BE2C (cell line): ENCODE measurements around the gene INPP4B.

Experiments
- DNase-seq: peaks from one replicate; pipeline ENCODE4 v3.0.0-alpha.2; 2020
- H3K27me3 ChIP-seq: fragments of 250-450 bp; sonication (Bioruptor Pico); 2 replicates; pipeline ENCODE4 v1.5.1; 2020; ENCODE audit warnings: mild to moderate bottlenecking
- H3K36me3 ChIP-seq: fragments of 250-450 bp; sonication (Bioruptor Pico); 2 replicates; pipeline ENCODE4 v1.5.1; 2020; ENCODE audit warnings: mild to moderate bottlenecking
- H3K4me1 ChIP-seq: fragments of 250-450 bp; sonication (Bioruptor Pico); 2 replicates; pipeline ENCODE4 v1.5.1; 2020
- H3K4me3 ChIP-seq: 2 replicates; pipeline ENCODE4 v1.5.1; 2011; ENCODE audit warnings: low read depth, low read length
- H3K9me3 ChIP-seq: fragments of 250-450 bp; sonication (Bioruptor Pico); 2 replicates; pipeline ENCODE4 v1.5.1; 2020
- TF ChIP-seq, protein P1 (sequence below): IDR thresholded peaks from 2 replicates; pipeline ENCODE4 v1.5.1; 2012; ENCODE audit warnings: mild to moderate bottlenecking, low read depth, low read length

INPP4B gene

DNA sequence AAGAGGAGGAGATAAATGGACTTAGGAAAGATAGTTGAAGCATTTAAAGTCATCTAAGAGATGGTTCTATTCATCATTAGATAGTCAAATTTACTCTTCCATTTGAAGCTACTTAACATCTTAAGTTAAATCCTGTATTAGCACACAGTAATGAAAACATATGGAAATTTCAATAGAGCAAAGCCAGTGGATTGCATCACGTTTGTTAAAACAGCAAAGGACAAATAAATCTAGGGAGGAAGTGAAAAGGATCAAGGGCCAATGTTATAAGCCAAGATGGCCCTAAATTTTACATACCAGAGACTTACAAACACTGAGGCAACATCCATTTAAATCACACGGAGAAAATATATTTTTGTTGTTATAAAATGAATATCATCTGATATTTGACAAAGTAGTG is 602.8 kb downstream of the INPP4B start:
- Histone ChIP-seq H3K9me3 (no peaks in the 10 kb centered on the region), H3K4me1 (no peaks in the 10 kb centered on the region), H3K27me3 (no peaks in the 10 kb centered on the region), H3K36me3 (no peaks in the 10 kb centered on the region), H3K4me3 (no peak overlapping the region)
- DNase-seq: no peak
- TF ChIP-seq, protein P1, sequence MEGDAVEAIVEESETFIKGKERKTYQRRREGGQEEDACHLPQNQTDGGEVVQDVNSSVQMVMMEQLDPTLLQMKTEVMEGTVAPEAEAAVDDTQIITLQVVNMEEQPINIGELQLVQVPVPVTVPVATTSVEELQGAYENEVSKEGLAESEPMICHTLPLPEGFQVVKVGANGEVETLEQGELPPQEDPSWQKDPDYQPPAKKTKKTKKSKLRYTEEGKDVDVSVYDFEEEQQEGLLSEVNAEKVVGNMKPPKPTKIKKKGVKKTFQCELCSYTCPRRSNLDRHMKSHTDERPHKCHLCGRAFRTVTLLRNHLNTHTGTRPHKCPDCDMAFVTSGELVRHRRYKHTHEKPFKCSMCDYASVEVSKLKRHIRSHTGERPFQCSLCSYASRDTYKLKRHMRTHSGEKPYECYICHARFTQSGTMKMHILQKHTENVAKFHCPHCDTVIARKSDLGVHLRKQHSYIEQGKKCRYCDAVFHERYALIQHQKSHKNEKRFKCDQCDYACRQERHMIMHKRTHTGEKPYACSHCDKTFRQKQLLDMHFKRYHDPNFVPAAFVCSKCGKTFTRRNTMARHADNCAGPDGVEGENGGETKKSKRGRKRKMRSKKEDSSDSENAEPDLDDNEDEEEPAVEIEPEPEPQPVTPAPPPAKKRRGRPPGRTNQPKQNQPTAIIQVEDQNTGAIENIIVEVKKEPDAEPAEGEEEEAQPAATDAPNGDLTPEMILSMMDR: no peak

DNA sequence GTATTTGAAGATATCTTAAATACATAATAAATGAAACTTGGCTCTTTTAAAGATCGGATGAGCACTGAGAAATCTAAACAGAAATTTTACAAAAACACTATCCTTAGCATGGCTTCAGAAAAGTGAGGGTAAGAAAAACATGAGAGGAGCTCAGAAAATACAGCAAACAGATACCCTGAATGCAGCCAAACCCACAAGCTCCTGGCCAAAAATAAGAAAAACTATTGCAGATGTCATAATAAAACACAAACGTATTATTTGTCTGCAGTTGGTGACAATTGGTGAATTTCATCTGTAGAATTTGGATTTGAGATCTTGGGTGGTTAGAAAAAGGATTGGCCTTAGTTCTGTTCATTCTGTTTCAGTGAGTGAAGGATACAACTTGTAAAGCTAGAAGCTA is 603.9 kb downstream of the INPP4B start:
- TF ChIP-seq, protein P1: no peak
- H3K36me3 ChIP-seq: no peaks in the 10 kb centered on the region
- no peaks in the 10 kb centered on the region for H3K27me3 ChIP-seq
- no peak overlapping the region for H3K4me3 ChIP-seq
- H3K4me1 ChIP-seq: no peaks in the 10 kb centered on the region
- no peak for DNase-seq
- no peaks in the 10 kb centered on the region for H3K9me3 ChIP-seq

DNA sequence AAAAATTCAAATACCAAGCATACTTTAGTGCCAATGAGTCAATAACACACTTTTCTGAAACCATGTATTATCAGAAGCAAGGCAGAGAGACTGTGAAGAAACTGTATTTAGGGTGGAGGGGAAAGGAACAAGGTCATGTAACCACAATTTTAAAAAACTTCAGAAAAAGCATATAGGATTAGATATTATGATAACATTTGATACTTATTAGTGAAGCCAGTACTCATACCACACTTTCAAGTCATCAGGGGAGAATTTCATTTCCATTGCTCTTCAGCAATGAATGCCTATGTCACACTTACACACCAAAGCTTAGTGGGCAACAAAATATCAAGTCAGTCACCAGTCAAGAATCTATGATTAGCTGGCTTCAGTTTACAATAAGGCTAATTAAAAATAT is 607.5 kb downstream of the INPP4B start:
- Histone ChIP-seq H3K27me3 (no peaks in the 10 kb centered on the region), H3K4me1 (peaks cover 3% of the 10 kb centered on the region), H3K9me3 (no peaks in the 10 kb centered on the region), H3K36me3 (no peaks in the 10 kb centered on the region), H3K4me3 (no peak overlapping the region)
- TF ChIP-seq, protein P1: no peak
- DNase-seq: no peak

DNA sequence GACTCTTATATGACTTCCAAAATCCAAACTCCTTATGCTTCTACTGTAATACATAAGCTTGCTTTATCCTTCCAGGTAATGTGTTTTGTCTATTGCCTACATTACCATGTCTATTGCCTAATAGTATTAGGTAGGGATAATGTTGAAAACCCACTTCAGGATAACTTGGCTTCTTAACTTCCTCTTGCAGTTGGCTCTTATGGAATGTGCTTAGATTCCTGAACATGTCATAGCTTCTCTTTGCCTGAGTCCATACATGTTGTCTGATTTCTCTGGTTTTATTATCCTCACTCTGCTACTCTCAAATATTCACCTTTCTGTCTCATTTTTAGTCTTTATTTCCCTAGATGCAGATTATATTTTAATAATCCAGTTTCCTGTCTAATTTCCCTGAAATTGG is 609.8 kb downstream of the INPP4B start:
- no peaks in the 10 kb centered on the region for H3K9me3 ChIP-seq
- no peak overlapping the region for H3K4me3 ChIP-seq
- no peaks in the 10 kb centered on the region for H3K27me3 ChIP-seq
- DNase-seq: no peak
- TF ChIP-seq, protein P1: no peak
- H3K36me3 ChIP-seq: no peaks in the 10 kb centered on the region
- H3K4me1 ChIP-seq: peaks cover 3% of the 10 kb centered on the region

DNA sequence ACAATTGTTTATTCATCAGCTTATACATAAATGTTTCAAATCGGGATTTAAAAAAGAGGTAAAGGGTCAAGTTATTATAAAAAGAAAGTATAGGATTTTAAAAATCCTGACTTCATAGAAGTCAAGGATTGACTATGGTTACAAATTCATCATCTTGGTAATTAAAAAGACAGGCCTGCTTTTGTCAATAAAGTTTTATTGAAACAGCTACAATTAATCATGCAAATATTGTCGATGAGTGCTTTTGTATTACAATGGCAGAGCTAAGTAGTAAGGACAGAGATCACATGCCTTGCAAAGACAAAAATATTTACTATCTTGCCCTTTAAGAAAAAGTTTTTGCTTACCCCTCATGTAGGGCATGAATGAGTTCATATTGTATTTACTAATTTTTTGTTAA is 614.3 kb downstream of the INPP4B start:
- Histone ChIP-seq H3K36me3 (no peaks in the 10 kb centered on the region), H3K27me3 (no peaks in the 10 kb centered on the region), H3K4me1 (peaks cover 3% of the 10 kb centered on the region), H3K9me3 (no peaks in the 10 kb centered on the region), H3K4me3 (no peak overlapping the region)
- no peak for DNase-seq
- TF ChIP-seq, protein P1: no peak

DNA sequence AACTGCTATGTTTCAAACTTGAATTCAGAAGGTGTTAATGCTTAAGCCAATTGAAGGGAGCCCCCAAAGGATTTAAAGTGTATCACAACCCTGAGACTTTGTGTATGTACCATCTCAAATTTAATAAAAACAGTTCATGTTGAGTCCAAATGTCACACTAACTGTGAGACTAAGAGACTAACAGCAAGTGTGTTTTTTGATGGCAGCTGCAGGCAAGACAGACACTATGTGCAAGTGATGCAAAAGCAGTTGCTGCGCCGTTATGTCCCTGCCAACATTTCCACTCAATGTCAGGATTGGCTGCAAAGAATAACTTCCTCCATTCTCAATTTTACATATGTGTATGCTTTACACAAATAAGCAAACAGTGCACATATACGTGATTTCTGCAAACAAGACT is 615.1 kb downstream of the INPP4B start:
- Histone ChIP-seq H3K4me3 (no peak overlapping the region), H3K27me3 (no peaks in the 10 kb centered on the region), H3K36me3 (no peaks in the 10 kb centered on the region), H3K4me1 (no peaks in the 10 kb centered on the region), H3K9me3 (no peaks in the 10 kb centered on the region)
- TF ChIP-seq, protein P1: no peak; the same call in 1 of the 2 replicates
- DNase-seq: no peak
